SK-N-MC (cell line): ENCODE measurements around the gene C2CD4D.
"Not testable (repeated sequence)": the region's sequence is repeated elsewhere in the genome, so short reads cannot be mapped to it uniquely, and the experiment has no call there.

Source experiments
- DNase-seq: peaks from one replicate; pipeline ENCODE4 v3.0.0-alpha.2; 2011; ENCODE audit warnings: low read depth, low spot score
- H3K27ac ChIP-seq: fragments of 200-600 bp; sonication (generic); 2 replicates; pipeline ENCODE4 v1.5.1; 2016; ENCODE audit warnings: mixed run types
- H3K36me3 ChIP-seq: fragments of 200-600 bp; sonication (generic); 2 replicates; pipeline ENCODE4 v1.6.1; 2017; ENCODE audit warnings: antibody characterized with exemption, low read length, mixed read lengths; ENCODE audit not compliant: insufficient read depth
- H3K4me3 ChIP-seq: fragments of 200-600 bp; sonication (generic); 2 replicates; pipeline ENCODE4 v1.5.1; 2016
- H3K9ac ChIP-seq: fragments of 200-600 bp; sonication (generic); 2 replicates; pipeline ENCODE4 v1.8.0; 2017; ENCODE audit warnings: mixed run types, mixed read lengths; ENCODE audit not compliant: insufficient read length
- H3K9me3 ChIP-seq: fragments of 200-600 bp; sonication (generic); 2 replicates; pipeline ENCODE4 v1.6.1; 2017; ENCODE audit warnings: low read depth, mild to moderate bottlenecking, antibody characterized with exemption, low read length, moderate library complexity, mixed read lengths
- EZH2 ChIP-seq: fragments of 200-600 bp; sonication (generic); IDR thresholded peaks from one replicate; pipeline ENCODE4 v1.6.1; 2017; ENCODE audit warnings: antibody characterized with exemption
- FOXP2 ChIP-seq: optimal IDR thresholded peaks from 2 replicates; pipeline ENCODE3; 2011; ENCODE audit warnings: mild to moderate bottlenecking, moderate library complexity; ENCODE audit not compliant: insufficient read depth; ENCODE audit errors: extremely low read length, control extremely low read depth
- POLR2AphosphoS5 ChIP-seq: IDR thresholded peaks from 2 replicates; pipeline ENCODE4 v1.6.1; 2012; ENCODE audit warnings: mild to moderate bottlenecking, low read depth, low read length, borderline replicate concordance

The C2CD4D gene

DNA sequence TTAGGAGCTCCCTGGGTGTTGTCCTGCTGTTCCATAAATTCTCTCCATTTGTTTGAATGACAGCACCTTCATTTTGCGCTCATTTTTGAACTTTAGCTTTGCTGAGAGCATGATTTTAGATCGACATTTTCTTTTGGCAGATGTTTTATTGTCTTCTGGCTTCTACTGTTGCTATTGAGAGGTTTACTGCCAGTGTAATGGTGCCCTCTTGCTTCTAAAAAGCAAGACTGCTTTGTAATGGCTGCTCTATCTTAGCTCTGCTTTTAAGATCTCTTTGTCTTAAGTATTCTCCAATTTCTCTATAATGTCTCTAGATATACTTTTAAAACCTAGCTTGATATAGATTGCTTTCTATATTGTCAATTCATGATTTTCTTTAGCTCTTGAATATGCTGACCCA lies 41.9 kb upstream of the C2CD4D start:
- no peak for DNase-seq
- Histone ChIP-seq H3K9me3 (no peaks in the 10 kb centered on the region), H3K36me3 (no peaks in the 10 kb centered on the region), H3K4me3 (no peak overlapping the region), H3K27ac (no peak overlapping the region), H3K9ac (no peak overlapping the region)
- TF ChIP-seq EZH2, result no peak
- TF ChIP-seq POLR2AphosphoS5, result no peak
- no peak for TF ChIP-seq FOXP2

GRCh38 chr1:151875419-151876097 lies 35.9 kb upstream of the C2CD4D start:
- no peak for TF ChIP-seq POLR2AphosphoS5
- no peak for TF ChIP-seq EZH2
- TF ChIP-seq FOXP2, result no peak
- H3K9me3 ChIP-seq, result no peaks in the 10 kb centered on the region

DNA sequence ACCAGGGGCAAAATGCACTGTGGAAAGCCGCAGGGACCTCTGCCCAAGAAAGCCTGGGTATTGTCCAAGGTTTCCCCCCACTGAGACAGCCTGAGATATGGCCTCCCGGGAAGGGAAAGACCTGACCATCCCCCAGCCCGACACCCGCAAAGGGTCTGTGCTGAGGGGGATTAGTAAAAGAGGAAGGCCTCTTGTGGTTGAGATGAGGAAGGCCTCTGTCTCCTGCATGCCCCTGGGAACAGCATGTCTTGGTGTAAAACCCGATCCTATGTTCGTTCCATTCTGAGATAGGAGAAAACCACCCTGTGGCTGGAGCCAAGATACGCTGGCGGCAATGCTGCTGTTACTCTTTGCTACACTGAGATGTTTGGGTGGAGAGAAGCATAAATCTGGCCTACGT lies 33.2 kb upstream of the C2CD4D start:
- DNase-seq, H3K27ac ChIP-seq, H3K9me3 ChIP-seq, H3K9ac ChIP-seq, H3K4me3 ChIP-seq, H3K36me3 ChIP-seq: not testable (repeated sequence)

More at GRCh38 chr1:151875419-151876097, 35.9 kb upstream of the C2CD4D start:
- H3K4me3 ChIP-seq, result no peak overlapping the region
- no peaks in the 10 kb centered on the region for H3K36me3 ChIP-seq
- H3K27ac ChIP-seq, result no peak overlapping the region
- DNase-seq, result no peak
- H3K9ac ChIP-seq, result no peak overlapping the region

DNA sequence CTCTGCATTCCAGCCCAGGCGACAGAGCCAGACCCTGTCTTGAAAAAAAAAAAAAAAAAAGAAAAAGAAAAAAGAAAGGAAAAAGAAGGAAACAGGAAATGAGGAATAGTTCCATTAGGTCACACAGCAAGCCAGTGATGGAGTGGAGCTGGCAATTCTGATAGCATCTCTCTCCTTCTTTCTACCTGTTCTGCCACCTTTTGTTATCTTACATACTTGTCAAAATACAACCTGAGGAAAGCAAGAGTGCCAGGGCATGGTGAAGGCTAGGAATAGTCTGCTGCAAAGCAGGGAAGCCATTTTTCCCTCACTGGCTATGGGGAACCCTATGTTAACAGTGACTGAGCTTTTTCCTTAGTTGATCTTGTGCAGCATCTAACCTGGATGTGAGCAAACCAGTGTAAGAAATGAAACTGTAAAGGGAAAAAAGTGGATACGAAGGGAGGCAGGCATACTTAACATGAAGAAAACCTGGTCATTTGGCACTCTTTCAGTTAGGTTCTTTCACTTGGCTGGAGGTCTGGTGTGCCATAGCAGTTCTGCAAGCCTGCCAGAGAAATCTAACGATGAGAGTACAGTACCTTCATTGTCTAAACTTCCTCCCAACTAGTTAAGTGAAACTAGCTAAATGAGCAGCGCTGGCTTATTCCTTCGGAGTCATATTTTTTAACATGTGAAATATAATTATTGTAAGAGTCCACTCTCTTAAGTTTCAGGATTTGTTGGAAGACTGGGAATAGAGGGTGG lies 31.8 kb upstream of the C2CD4D start:
- H3K27ac ChIP-seq, result no peak overlapping the region
- no peaks in the 10 kb centered on the region for H3K36me3 ChIP-seq
- H3K4me3 ChIP-seq, result no peak overlapping the region
- H3K9ac ChIP-seq, result no peak overlapping the region
- DNase-seq, result no peak
- H3K9me3 ChIP-seq, result no peaks in the 10 kb centered on the region
- TF ChIP-seq EZH2 (no peak), POLR2AphosphoS5 (no peak), FOXP2 (no peak)

GRCh38 chr1:151868486-151868885 lies 28.9 kb upstream of the C2CD4D start:
- no peak overlapping the region for H3K27ac ChIP-seq
- no peak for DNase-seq
- H3K36me3 ChIP-seq, result no peaks in the 10 kb centered on the region
- H3K9ac ChIP-seq, result no peak overlapping the region
- TF ChIP-seq FOXP2 (no peak), POLR2AphosphoS5 (no peak)
- no peaks in the 10 kb centered on the region for H3K9me3 ChIP-seq
- no peak overlapping the region for H3K4me3 ChIP-seq

DNA sequence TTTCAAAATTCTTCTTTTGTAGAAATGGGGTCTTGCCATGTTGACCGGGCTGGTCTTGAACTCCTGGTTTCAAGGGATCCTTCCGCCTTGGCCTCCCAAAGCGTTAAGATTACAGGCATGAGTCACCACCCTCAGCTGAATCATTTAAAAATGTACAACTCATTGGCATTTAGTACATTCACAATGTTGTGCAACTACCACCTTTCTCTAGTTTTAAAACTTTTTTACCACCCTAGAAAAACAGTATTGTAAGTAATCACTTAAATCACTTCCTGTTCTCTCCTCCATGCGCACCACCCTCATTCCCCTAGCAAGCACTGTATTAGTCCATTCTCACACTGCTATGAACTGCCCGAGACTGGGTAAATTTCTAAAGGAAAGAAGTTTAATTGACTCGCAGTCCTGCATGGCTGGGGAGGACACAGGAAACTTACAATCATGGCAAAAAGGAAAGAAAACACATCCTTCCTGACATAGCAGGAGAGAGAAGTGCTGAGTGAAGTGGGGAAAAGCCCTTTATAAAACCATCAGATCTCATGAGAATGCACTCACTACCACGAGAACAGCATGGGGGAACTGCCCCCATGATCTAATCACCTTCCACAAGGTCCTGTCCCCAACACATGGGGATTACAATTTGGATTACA lies 28.3 kb upstream of the C2CD4D start:
- H3K9me3 ChIP-seq, result no peaks in the 10 kb centered on the region
- H3K27ac ChIP-seq, result no peak overlapping the region
- DNase-seq, result no peak
- H3K36me3 ChIP-seq, result no peaks in the 10 kb centered on the region
- no peak overlapping the region for H3K9ac ChIP-seq
- no peak overlapping the region for H3K4me3 ChIP-seq
- no peak for TF ChIP-seq EZH2
- TF ChIP-seq FOXP2, result no peak
- no peak for TF ChIP-seq POLR2AphosphoS5

DNA sequence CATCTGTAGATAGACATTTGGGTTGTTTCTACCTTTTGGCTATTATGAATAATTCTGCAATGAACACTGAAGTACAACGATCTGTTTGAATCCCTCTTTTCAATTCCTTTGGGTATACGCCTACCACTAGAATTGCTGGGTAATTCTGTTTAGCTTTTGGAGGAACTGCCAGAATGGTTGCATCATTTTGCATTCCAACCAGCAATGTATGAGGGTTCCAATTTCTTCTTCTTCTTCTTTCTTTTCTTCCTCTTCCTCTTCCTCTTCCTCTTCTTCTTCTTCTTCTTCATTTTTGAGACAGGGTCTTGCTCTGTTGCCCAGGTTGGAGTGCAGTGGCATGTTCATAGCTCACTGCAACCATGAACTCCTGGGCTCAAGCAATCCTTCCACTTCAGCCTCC lies 27.7 kb upstream of the C2CD4D start:
- Histone ChIP-seq H3K9me3 (no peaks in the 10 kb centered on the region), H3K27ac (no peak overlapping the region), H3K9ac (no peak overlapping the region), H3K4me3 (no peak overlapping the region), H3K36me3 (no peaks in the 10 kb centered on the region)
- DNase-seq, result no peak
- TF ChIP-seq EZH2, result no peak
- no peak for TF ChIP-seq POLR2AphosphoS5
- TF ChIP-seq FOXP2, result no peak

DNA sequence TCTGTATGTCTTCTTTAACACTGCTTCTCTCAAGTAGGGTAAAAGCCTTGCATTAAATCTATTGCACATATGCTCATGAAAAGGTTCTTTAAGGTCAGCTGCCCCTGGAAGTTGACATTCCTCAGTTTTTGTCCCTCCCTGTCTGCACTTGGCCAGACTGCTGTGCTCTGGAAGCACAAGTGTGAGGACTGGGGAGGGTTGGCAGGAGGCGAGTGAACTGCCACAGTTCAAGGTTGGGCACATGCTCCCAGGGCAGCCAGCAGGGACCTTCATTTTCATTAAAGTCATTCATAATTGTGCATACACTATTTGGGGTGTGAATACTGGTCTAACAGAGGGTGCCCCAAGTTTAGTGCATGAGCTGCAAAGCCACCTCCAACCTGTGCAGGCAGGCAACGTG lies 24.8 kb upstream of the C2CD4D start:
- no peak for TF ChIP-seq FOXP2
- TF ChIP-seq POLR2AphosphoS5, result no peak
- TF ChIP-seq EZH2, result no peak
- Histone ChIP-seq H3K36me3 (no peaks in the 10 kb centered on the region), H3K4me3 (no peak overlapping the region), H3K27ac (no peak overlapping the region), H3K9ac (no peak overlapping the region), H3K9me3 (no peaks in the 10 kb centered on the region)
- no peak for DNase-seq
